CD4-positive, CD25-positive, alpha-beta regulatory T cell (primary cell): ENCODE data around the gene TDRD12. TPM values are rescaled to one million over a fixed set of nuclear protein-coding genes. Genes with fewer than 3 reads are reported as not detected.
A peak's percentile ranks its signal among the peaks of the same experiment; 100 is the strongest.
"Not testable (repeated sequence)": the region's sequence is repeated elsewhere in the genome, so short reads cannot be mapped to it uniquely, and the experiment has no call there.

ENCODE experiments used
- ATAC-seq, 2 donors: fragments of 150-1000 bp; cut with Tn5 transposase; one replicate each; pipeline ENCODE4 v1.10.0; 2021; ENCODE audit warnings: low read depth in 2 of 2, moderate number of reproducible peaks in 2 of 2, moderate library complexity in 1 of 2
- DNase-seq, 3 donors: peaks; one replicate each; pipeline versions ENCODE4 v3.0.0 to v3.0.0-alpha.2; 2012 to 2022; ENCODE audit warnings: mixed read lengths in 1 of 3
- H3K27ac ChIP-seq: one replicate; pipeline ENCODE4 v1.7.0; 2013; ENCODE audit warnings: mild to moderate bottlenecking, low read length; ENCODE audit not compliant: insufficient read depth, poor library complexity, severe bottlenecking
- H3K27me3 ChIP-seq: one replicate; pipeline ENCODE4 v1.7.0; 2013; ENCODE audit warnings: low read length; ENCODE audit not compliant: control insufficient read depth, insufficient read depth
- H3K36me3 ChIP-seq: one replicate; pipeline ENCODE4 v1.7.0; 2013; ENCODE audit warnings: mild to moderate bottlenecking, low read length, moderate library complexity; ENCODE audit not compliant: control insufficient read depth, insufficient read depth
- H3K4me1 ChIP-seq: 2 replicates; pipeline ENCODE4 v1.7.0; 2013; ENCODE audit warnings: mild to moderate bottlenecking, low read length; ENCODE audit not compliant: insufficient read depth, control insufficient read depth, poor library complexity, severe bottlenecking
- H3K4me3 ChIP-seq: one replicate; pipeline ENCODE4 v1.7.0; 2013; ENCODE audit warnings: low read depth, mild to moderate bottlenecking, low read length, moderate library complexity
- H3K9me3 ChIP-seq, 2 experiments: 1 replicate in 1 of 2; 2 replicates in 1 of 2; pipeline ENCODE4 v1.7.0; 2013; ENCODE audit warnings: low read length in 2 of 2, mild to moderate bottlenecking in 1 of 2, moderate library complexity in 1 of 2; ENCODE audit not compliant: control insufficient read depth in 2 of 2
- H3K27ac Mint-ChIP-seq, 3 donors: one replicate each; pipeline ENCODE4 v1.8.0; 2020 to 2022; ENCODE audit warnings: mild to moderate bottlenecking in 3 of 3, mixed read lengths in 3 of 3, moderate library complexity in 2 of 3
- H3K27me3 Mint-ChIP-seq: one replicate; pipeline ENCODE4 v1.8.0; 2022; ENCODE audit warnings: mild to moderate bottlenecking, mixed read lengths
- H3K36me3 Mint-ChIP-seq: one replicate; pipeline ENCODE4 v1.8.0; 2020; ENCODE audit warnings: mixed read lengths
- H3K4me1 Mint-ChIP-seq, 4 donors: one replicate each; pipeline ENCODE4 v1.8.0; 2020 to 2022; ENCODE audit warnings: mixed read lengths in 4 of 4, mild to moderate bottlenecking in 1 of 4
- H3K4me3 Mint-ChIP-seq, 4 donors: one replicate each; pipeline ENCODE4 v1.8.0; 2020 to 2022; ENCODE audit warnings: mild to moderate bottlenecking in 4 of 4, mixed read lengths in 4 of 4, moderate library complexity in 3 of 4
- H3K9me3 Mint-ChIP-seq, 7 donors: one replicate each; pipeline ENCODE4 v1.8.0; 2020 to 2022; ENCODE audit warnings: mixed read lengths in 7 of 7, mild to moderate bottlenecking in 3 of 7, moderate library complexity in 2 of 7
- polyA plus RNA-seq, 4 donors: library from polyadenylated mRNA; unstranded; fragments of 300-500 nt; fragmentation: Illumina TruSeq; gene quantifications; one replicate each; pipeline ENCODE4 v1.2.3, GENCODE V29; 2021
- total RNA-seq: library from RNA; stranded (reverse); gene quantifications from one replicate; pipeline ENCODE4 v1.2.3, GENCODE V29; 2022

Gene TDRD12
- total and polyA plus RNA-seq, 5 donors from 2014 or later, result 0.35 to 1.00 (median 0.45) TPM; not detected in 1

DNA sequence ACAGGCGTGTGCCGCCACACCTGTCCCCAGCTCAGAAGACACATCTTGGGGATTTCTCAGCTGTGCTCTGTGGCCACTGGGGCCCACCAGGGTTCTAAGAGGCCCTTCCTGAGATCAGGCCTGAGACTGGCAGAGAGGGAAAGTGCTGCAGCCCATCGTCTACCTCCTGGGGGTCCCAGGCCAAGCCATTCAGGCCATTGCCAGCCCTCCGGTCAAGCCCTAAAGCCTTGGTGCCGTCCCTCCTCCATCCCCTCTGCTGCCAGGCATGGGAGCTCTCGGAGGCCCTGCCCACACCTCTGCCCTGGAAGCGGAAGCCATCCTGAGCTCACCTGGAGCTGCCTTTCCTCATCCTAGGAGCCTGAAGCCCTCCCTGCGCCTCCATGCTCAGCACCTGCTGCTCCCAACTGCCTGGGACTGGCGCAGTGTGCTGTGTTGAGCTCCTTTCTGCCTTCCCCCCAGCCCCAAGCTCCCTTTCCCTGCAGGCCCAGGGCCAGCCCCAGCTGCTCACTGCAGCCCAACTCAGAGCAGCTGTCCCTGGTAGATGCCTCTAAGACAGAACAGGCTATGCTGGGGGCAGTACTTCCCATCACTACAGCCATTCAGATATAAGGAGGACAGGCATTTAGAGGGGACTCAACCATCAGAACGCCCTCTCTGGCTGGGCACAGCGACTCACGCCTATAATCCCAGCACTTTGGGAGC, 147.1 kb downstream of the TDRD12 start:
- no peaks in the 10 kb centered on the region for H3K27me3 ChIP-seq
- Mint-ChIP-seq H3K4me3 (no peak overlapping the region), H3K36me3 (no peaks in the 10 kb centered on the region), H3K27ac (peak overlapping the region in 1 of 3 donors; percentile 15), H3K9me3 (no peaks in the 10 kb centered on the region), H3K4me1 (peaks cover 0 to 2% (median 0%) of the 10 kb centered on the region in 4 donors), H3K27me3 (peaks cover 4% of the 10 kb centered on the region)
- ATAC-seq (no peak), DNase-seq (no peak)
- no peak overlapping the region for H3K4me3 ChIP-seq
- H3K36me3 ChIP-seq, result no peaks in the 10 kb centered on the region
- H3K4me1 ChIP-seq, result no peaks in the 10 kb centered on the region
- no peaks in the 10 kb centered on the region for H3K9me3 ChIP-seq
- no peak overlapping the region for H3K27ac ChIP-seq

DNA sequence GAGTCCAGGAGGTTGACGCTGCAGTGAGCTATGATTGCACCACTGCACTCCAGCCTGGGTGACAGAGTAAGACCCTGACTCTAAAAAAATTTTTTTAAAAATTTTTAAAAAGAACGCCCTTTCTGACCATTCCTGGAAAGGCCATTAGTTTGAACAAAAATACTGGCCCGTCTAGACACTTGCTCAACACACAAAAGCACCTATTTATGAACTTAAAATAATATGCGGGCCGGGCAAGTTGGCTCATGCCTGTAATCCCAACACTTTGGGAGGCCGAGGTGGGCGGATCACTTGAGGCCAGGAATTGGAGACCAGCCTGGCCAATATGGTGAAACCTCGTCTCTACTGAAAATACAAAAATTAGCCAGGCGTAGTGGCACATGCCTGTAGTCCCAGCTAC, 147.9 kb downstream of the TDRD12 start:
- H3K27me3 Mint-ChIP-seq, H3K4me1 Mint-ChIP-seq, H3K36me3 Mint-ChIP-seq, H3K9me3 ChIP-seq, ATAC-seq, H3K4me1 ChIP-seq, H3K27ac ChIP-seq, DNase-seq, H3K4me3 Mint-ChIP-seq, H3K27ac Mint-ChIP-seq, H3K4me3 ChIP-seq, H3K27me3 ChIP-seq, H3K36me3 ChIP-seq, H3K9me3 Mint-ChIP-seq: not testable (repeated sequence)

- peaks cover 0 to 2% (median 0%) of the 10 kb centered on the region in 7 donors for H3K9me3 Mint-ChIP-seq
- no peak for ATAC-seq
- no peaks in the 10 kb centered on the region for H3K36me3 ChIP-seq
- H3K27me3 Mint-ChIP-seq, result peaks cover 4% of the 10 kb centered on the region
- H3K4me1 Mint-ChIP-seq, result peaks cover 0 to 2% (median 0%) of the 10 kb centered on the region in 4 donors
- no peaks in the 10 kb centered on the region for H3K36me3 Mint-ChIP-seq
- H3K9me3 ChIP-seq, result no peaks in the 10 kb centered on the region
- no peak for DNase-seq
- no peak overlapping the region for H3K4me3 Mint-ChIP-seq
- H3K4me1 ChIP-seq, result no peaks in the 10 kb centered on the region
- no peaks in the 10 kb centered on the region for H3K27me3 ChIP-seq
- H3K27ac ChIP-seq, result no peak overlapping the region
- no peak overlapping the region for H3K4me3 ChIP-seq
- H3K27ac Mint-ChIP-seq, result no peak overlapping the region
Observed at GRCh38 chr19:32868206-32868950, 148.8 kb downstream of the TDRD12 start.

GRCh38 chr19:32869369-32869965, 149.9 kb downstream of the TDRD12 start, which contains the start of gene SLC7A9:
Gene SLC7A9, minus strand, starts transcription at chr19:32869767. Its CDS starts 1,233 bp downstream, at chr19:32868534.
- Histone ChIP-seq H3K27ac (no peak within 1 kb of the TSS), H3K4me3 (no peak within 1 kb of the TSS), H3K27me3 (no peaks in the 10 kb centered on the region), H3K4me1 (no peaks in the 10 kb centered on the region), H3K36me3 (no peaks in the 10 kb centered on the region), H3K9me3 (no peaks in the 10 kb centered on the region)
- peaks cover 4% of the 10 kb centered on the region for H3K27me3 Mint-ChIP-seq
- no peaks in the 10 kb centered on the region for H3K36me3 Mint-ChIP-seq
- no peak within 1 kb of the TSS for H3K4me3 Mint-ChIP-seq
- peaks cover 0 to 2% (median 0%) of the 10 kb centered on the region in 4 donors for H3K4me1 Mint-ChIP-seq
- peak within 1 kb of the TSS in 1 of 3 donors; percentile 52 for H3K27ac Mint-ChIP-seq
- no peak for ATAC-seq
- no peak for DNase-seq
- peaks cover 0 to 2% (median 0%) of the 10 kb centered on the region in 7 donors for H3K9me3 Mint-ChIP-seq

DNA sequence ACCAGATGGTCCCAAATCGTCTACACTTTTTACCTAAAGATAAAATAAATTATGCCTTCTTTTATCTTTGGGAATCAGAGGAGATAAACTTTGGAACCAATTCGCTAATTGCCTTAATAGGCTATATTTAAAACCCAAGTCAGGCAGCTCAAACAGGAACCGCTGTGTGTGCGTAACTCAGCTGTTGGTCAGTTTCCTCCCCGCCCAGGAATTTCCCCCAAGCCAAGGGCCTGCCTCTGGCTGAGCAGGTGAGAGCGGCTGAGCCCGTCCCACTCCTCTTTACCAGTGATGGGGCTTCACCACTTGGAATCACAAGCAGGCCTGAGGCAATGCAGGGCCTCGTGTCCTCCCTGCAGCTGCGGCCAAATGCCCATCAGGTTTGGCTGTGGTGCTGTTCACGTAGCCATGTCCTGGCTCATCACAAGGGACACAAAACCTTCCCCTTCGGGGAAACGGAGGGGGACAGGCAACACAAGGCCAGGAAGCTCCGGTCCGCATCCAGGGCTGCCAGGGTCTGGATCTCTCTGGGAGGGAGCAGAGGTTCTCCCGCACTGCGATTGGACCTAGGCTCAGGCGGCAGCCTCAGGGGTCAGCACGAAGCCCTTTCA, 150.5 kb downstream of the TDRD12 start:
- Histone ChIP-seq H3K9me3 (no peaks in the 10 kb centered on the region), H3K4me1 (no peaks in the 10 kb centered on the region), H3K36me3 (no peaks in the 10 kb centered on the region), H3K27ac (no peak overlapping the region), H3K4me3 (no peak overlapping the region), H3K27me3 (no peaks in the 10 kb centered on the region)
- H3K27ac Mint-ChIP-seq, result peak overlapping the region in 1 of 3 donors; percentile 52
- no peaks in the 10 kb centered on the region for H3K36me3 Mint-ChIP-seq
- H3K4me1 Mint-ChIP-seq, result peaks cover 0 to 2% (median 0%) of the 10 kb centered on the region in 4 donors
- peaks cover 0 to 2% (median 0%) of the 10 kb centered on the region in 7 donors for H3K9me3 Mint-ChIP-seq
- no peak for DNase-seq
- H3K4me3 Mint-ChIP-seq, result no peak overlapping the region
- ATAC-seq, result no peak
- peaks cover 4% of the 10 kb centered on the region for H3K27me3 Mint-ChIP-seq

- Mint-ChIP-seq H3K4me1 (no peaks in the 10 kb centered on the region), H3K36me3 (no peaks in the 10 kb centered on the region), H3K27me3 (peaks cover 4% of the 10 kb centered on the region), H3K27ac (no peak overlapping the region), H3K4me3 (no peak overlapping the region), H3K9me3 (peaks cover 0 to 2% (median 0%) of the 10 kb centered on the region in 7 donors)
- no peak overlapping the region for H3K4me3 ChIP-seq
- no peaks in the 10 kb centered on the region for H3K4me1 ChIP-seq
- H3K27me3 ChIP-seq, result no peaks in the 10 kb centered on the region
- H3K9me3 ChIP-seq, result no peaks in the 10 kb centered on the region
- ATAC-seq (no peak), DNase-seq (no peak)
- H3K27ac ChIP-seq, result no peak overlapping the region
- no peaks in the 10 kb centered on the region for H3K36me3 ChIP-seq
Observed at GRCh38 chr19:32870981-32871451, 151.4 kb downstream of the TDRD12 start.

DNA sequence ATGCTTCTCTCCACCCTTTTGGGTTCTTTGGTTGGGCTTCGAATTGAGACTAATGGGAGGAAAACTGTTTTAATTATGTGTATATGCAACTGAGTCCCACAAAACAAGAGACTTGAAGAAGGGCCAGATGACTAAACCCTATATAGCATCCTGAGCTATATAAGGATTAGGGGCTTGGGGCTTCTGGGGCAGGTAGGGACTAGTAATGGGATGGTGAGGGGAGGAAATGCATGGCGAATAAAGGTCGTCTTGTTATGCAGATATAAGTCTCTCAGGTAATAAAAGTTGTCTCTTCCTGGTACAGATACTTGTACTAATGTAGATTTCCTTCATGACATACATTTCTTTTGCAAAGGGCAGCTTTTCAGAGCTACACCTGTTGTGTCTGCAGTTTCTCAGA, 152.8 kb downstream of the TDRD12 start:
- H3K27ac Mint-ChIP-seq, result no peak overlapping the region
- Histone ChIP-seq H3K9me3 (no peaks in the 10 kb centered on the region), H3K27ac (no peak overlapping the region), H3K4me3 (no peak overlapping the region), H3K36me3 (no peaks in the 10 kb centered on the region), H3K4me1 (no peaks in the 10 kb centered on the region), H3K27me3 (no peaks in the 10 kb centered on the region)
- DNase-seq (no peak), ATAC-seq (no peak)
- H3K4me1 Mint-ChIP-seq, result peaks cover 0 to 2% (median 0%) of the 10 kb centered on the region in 4 donors
- no peaks in the 10 kb centered on the region for H3K36me3 Mint-ChIP-seq
- H3K4me3 Mint-ChIP-seq, result no peak overlapping the region
- peaks cover 4% of the 10 kb centered on the region for H3K27me3 Mint-ChIP-seq
- H3K9me3 Mint-ChIP-seq, result peaks cover 0 to 2% (median 0%) of the 10 kb centered on the region in 7 donors
